ENCODE results near the gene HNRNPDL.
"Not testable (repeated sequence)": the region's sequence is repeated elsewhere in the genome, so short reads cannot be mapped to it uniquely, and the experiment has no call there.

HNRNPDL gene

GRCh38 chr4:82430193-82430963 lies at the start of gene HNRNPDL, which contains the start of gene ENOPH1:
Gene HNRNPDL (minus strand): TSS chr4:82430462. CDS start chr4:82429690, 772 bp downstream.
Gene ENOPH1 (plus strand): TSS chr4:82430590. CDS start chr4:82430830, 240 bp downstream.
- Histone ChIP-seq H3K4me2 (ENCODE audit: low read length) (peak within 1 kb of the TSS; percentile 81), H3F3A (ENCODE audit: control insufficient read depth, insufficient read depth) (peaks cover 33% of the 10 kb centered on the region), H3K36me3 (ENCODE audit: control insufficient read depth, low read length) (peaks cover 84% of the 10 kb centered on the region), H3K9me2 (replicated peaks; ENCODE audit: control insufficient read depth, low read length) (no peaks in the 10 kb centered on the region), H3K27me3 (ENCODE audit: control insufficient read depth, low read length) (no peaks in the 10 kb centered on the region), H3K4me1 (ENCODE audit: control insufficient read depth, low read length) (peaks cover 53% of the 10 kb centered on the region), H3K4me3 (ENCODE audit: low read length) (peak within 1 kb of the TSS; percentile 98), H3K9me3 (ENCODE audit: control insufficient read depth, insufficient read depth, low read length) (no peaks in the 10 kb centered on the region), H3K79me2 (ENCODE audit: control insufficient read depth, low read length) (peaks cover 94% of the 10 kb centered on the region), H3K27ac (ENCODE audit: low read depth, low read length) (peak within 1 kb of the TSS; percentile 91), H4K20me1 (ENCODE audit: control insufficient read depth, insufficient read depth, low read depth, low read length) (peaks cover 41% of the 10 kb centered on the region)
- TF ChIP-seq EZH2phosphoT487 (IDR thresholded peaks at IDR 0.05; ENCODE audit: borderline replicate concordance, low read length) (no peak), CTCF (IDR thresholded peaks at IDR 0.05; ENCODE audit: low read depth, low read length, poor library complexity, severe bottlenecking) (no peak)

DNA sequence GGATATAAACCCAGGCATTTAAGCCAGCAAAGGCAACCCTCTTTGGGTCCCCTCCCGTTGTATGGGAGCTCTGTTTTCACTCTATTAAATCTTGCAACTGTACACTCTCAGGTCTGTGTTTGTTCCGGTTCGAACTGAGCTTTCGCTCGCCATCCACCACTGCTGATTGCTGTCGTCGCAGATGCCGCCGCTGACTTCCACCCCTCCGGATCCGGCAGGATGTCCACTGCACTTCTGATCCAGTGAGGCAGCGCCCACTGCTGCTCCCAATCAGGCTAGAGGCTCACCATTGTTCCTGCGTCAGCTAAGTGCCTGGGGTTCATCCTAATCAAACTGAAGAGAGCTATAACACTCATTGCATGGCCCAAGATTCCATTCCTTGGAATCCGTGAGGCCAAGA lies 49.3 kb upstream of the HNRNPDL start:
- H3F3A ChIP-seq (ENCODE audit: control insufficient read depth, insufficient read depth), result no peaks in the 10 kb centered on the region
- no peaks in the 10 kb centered on the region for H3K4me1 ChIP-seq (ENCODE audit: control insufficient read depth, low read length)
- H3K27me3 ChIP-seq (ENCODE audit: control insufficient read depth, low read length), result no peaks in the 10 kb centered on the region
- H4K20me1 ChIP-seq (ENCODE audit: control insufficient read depth, insufficient read depth, low read depth, low read length), result no peaks in the 10 kb centered on the region
- no peak overlapping the region for H3K4me3 ChIP-seq (ENCODE audit: low read length)
- no peak overlapping the region for H3K27ac ChIP-seq (ENCODE audit: low read depth, low read length)
- no peaks in the 10 kb centered on the region; the same call in 1 of the 2 replicates for H3K36me3 ChIP-seq (ENCODE audit: control insufficient read depth, low read length)
- TF ChIP-seq EZH2phosphoT487 (IDR thresholded peaks at IDR 0.05; ENCODE audit: borderline replicate concordance, low read length) (no peak), CTCF (IDR thresholded peaks at IDR 0.05; ENCODE audit: low read depth, low read length, poor library complexity, severe bottlenecking) (no peak)
- no peaks in the 10 kb centered on the region for H3K9me3 ChIP-seq (ENCODE audit: control insufficient read depth, insufficient read depth, low read length)
- no peaks in the 10 kb centered on the region for H3K79me2 ChIP-seq (ENCODE audit: control insufficient read depth, low read length)
- H3K9me2 ChIP-seq (replicated peaks; ENCODE audit: control insufficient read depth, low read length), result no peaks in the 10 kb centered on the region
- no peak overlapping the region for H3K4me2 ChIP-seq (ENCODE audit: low read length)

DNA sequence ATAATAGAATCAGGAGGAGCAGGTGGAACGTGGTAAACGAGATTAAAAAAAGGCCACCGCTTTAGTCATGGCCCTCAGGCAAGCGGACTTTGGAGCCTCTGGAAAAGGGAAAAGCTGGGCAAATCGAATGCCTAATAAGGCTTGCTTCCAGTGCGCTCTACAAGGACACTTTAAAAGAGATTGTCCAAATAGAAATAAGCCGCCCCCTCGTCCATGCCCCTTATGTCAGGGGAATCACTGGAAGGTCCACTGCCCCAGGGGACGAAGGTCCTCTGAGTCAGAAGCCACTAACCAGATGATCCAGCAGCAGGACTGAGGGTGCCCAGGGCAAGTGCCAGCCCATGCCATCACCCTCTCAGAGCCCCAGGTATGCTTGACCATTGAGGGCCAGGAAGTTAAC lies 47.2 kb upstream of the HNRNPDL start:
- not testable (repeated sequence) for H4K20me1 ChIP-seq (ENCODE audit: control insufficient read depth, insufficient read depth, low read depth, low read length); H3K27me3 ChIP-seq (ENCODE audit: control insufficient read depth, low read length)

DNA sequence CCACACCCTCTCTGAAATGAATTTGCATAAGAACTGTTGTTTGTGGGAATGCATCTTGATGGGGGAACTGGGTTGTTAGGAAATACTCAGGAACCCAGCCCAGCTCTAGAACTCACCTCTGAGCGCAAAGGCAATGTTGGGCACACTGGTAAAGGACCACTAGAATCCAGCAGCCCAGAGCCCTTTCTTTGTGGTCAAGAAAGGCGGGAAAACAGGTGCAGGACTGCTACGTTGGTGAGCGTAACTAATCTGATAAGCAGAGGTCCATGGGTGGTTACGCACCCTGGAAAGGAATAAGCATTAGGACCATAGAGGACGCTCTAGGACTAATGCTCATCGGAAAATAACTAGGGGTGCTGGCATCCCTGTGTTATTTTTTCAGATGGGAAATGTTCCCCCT lies 45.7 kb upstream of the HNRNPDL start:
- H3K79me2 ChIP-seq (ENCODE audit: control insufficient read depth, low read length); H3F3A ChIP-seq (ENCODE audit: control insufficient read depth, insufficient read depth); H3K9me2 ChIP-seq (replicated peaks; ENCODE audit: control insufficient read depth, low read length); H3K27me3 ChIP-seq (ENCODE audit: control insufficient read depth, low read length); H3K27ac ChIP-seq (ENCODE audit: low read depth, low read length); H3K36me3 ChIP-seq (ENCODE audit: control insufficient read depth, low read length); H4K20me1 ChIP-seq (ENCODE audit: control insufficient read depth, insufficient read depth, low read depth, low read length); H3K4me3 ChIP-seq (ENCODE audit: low read length); H3K9me3 ChIP-seq (ENCODE audit: control insufficient read depth, insufficient read depth, low read length); H3K4me2 ChIP-seq (ENCODE audit: low read length); H3K4me1 ChIP-seq (ENCODE audit: control insufficient read depth, low read length): not testable (repeated sequence)

More for the DNA sequence above, 47.2 kb upstream of the HNRNPDL start:
- H3K9me2 ChIP-seq (replicated peaks; ENCODE audit: control insufficient read depth, low read length); H3K4me3 ChIP-seq (ENCODE audit: low read length); H3F3A ChIP-seq (ENCODE audit: control insufficient read depth, insufficient read depth); H3K4me2 ChIP-seq (ENCODE audit: low read length); H3K27ac ChIP-seq (ENCODE audit: low read depth, low read length); H3K9me3 ChIP-seq (ENCODE audit: control insufficient read depth, insufficient read depth, low read length); H3K4me1 ChIP-seq (ENCODE audit: control insufficient read depth, low read length); H3K79me2 ChIP-seq (ENCODE audit: control insufficient read depth, low read length); H3K36me3 ChIP-seq (ENCODE audit: control insufficient read depth, low read length): not testable (repeated sequence)

Measured in DOHH2 (cell line).